Type B pancreatic cell (in vitro differentiated cells): ENCODE measurements around the gene ZCWPW1. TPM values are rescaled to one million over a fixed set of nuclear protein-coding genes. Genes with fewer than 3 reads are reported as not detected.

Experiments used
- DNase-seq: peaks from one replicate; pipeline ENCODE4 v3.0.0; 2021; ENCODE audit warnings: mixed read lengths; ENCODE audit not compliant: unreplicated experiment; ENCODE audit errors: extremely low spot score
- H3K27ac Mint-ChIP-seq: 2 replicates; pipeline ENCODE4 v1.8.0; 2021; ENCODE audit warnings: mild to moderate bottlenecking, mixed read lengths
- H3K27me3 Mint-ChIP-seq: 2 replicates; pipeline ENCODE4 v1.8.0; 2021; ENCODE audit warnings: mixed read lengths
- H3K36me3 Mint-ChIP-seq: 2 replicates; pipeline ENCODE4 v1.8.0; 2021; ENCODE audit warnings: mixed read lengths
- H3K4me1 Mint-ChIP-seq: one replicate; pipeline ENCODE4 v1.8.0; 2021; ENCODE audit warnings: mixed read lengths; ENCODE audit not compliant: unreplicated experiment
- H3K4me3 Mint-ChIP-seq: 2 replicates; pipeline ENCODE4 v1.8.0; 2021; ENCODE audit warnings: mild to moderate bottlenecking, mixed read lengths
- H3K9me3 Mint-ChIP-seq: 2 replicates; pipeline ENCODE4 v1.8.0; 2021; ENCODE audit warnings: mixed read lengths
- CTCF ChIP-seq: fragments of 200-600 bp; sonication (generic); conservative IDR thresholded peaks from 2 replicates; pipeline ENCODE4 v1.5.0; 2021; ENCODE audit warnings: antibody characterized with exemption, mild to moderate bottlenecking
- total RNA-seq: library from RNA; stranded (reverse); gene quantifications from 2 replicates; pipeline ENCODE4 v1.2.1, GENCODE V29; 2021; ENCODE audit warnings: low replicate concordance

Gene ZCWPW1
- total RNA-seq, 1 donor from 2014 or later, result 2.7 TPM

- no peak for TF ChIP-seq CTCF
- Mint-ChIP-seq H3K36me3 (no peaks in the 10 kb centered on the region), H3K4me1 (no peaks in the 10 kb centered on the region), H3K27me3 (no peaks in the 10 kb centered on the region), H3K27ac (no peak overlapping the region), H3K9me3 (no peaks in the 10 kb centered on the region), H3K4me3 (no peak overlapping the region)
- DNase-seq, result no peak
Observed at GRCh38 chr7:100467638-100468373, 39.3 kb upstream of the ZCWPW1 start.

- no peak for TF ChIP-seq CTCF
- H3K4me3 Mint-ChIP-seq, result no peak overlapping the region
- no peak overlapping the region for H3K27ac Mint-ChIP-seq
- H3K4me1 Mint-ChIP-seq, result no peaks in the 10 kb centered on the region
- H3K9me3 Mint-ChIP-seq, result no peaks in the 10 kb centered on the region
- H3K27me3 Mint-ChIP-seq, result no peaks in the 10 kb centered on the region
- DNase-seq, result peak; percentile 66
- peaks cover 2% of the 10 kb centered on the region for H3K36me3 Mint-ChIP-seq
Observed at GRCh38 chr7:100466653-100467605, 38.4 kb upstream of the ZCWPW1 start.

GRCh38 chr7:100465702-100466311, 37.3 kb upstream of the ZCWPW1 start:
- no peaks in the 10 kb centered on the region for H3K27me3 Mint-ChIP-seq
- no peak overlapping the region for H3K27ac Mint-ChIP-seq
- DNase-seq, result no peak

GRCh38 chr7:100465299-100465698, 36.8 kb upstream of the ZCWPW1 start:
- Mint-ChIP-seq H3K4me1 (no peaks in the 10 kb centered on the region), H3K27ac (no peak overlapping the region), H3K36me3 (peaks cover 4% of the 10 kb centered on the region), H3K4me3 (no peak overlapping the region), H3K27me3 (no peaks in the 10 kb centered on the region), H3K9me3 (no peaks in the 10 kb centered on the region)
- no peak for TF ChIP-seq CTCF
- no peak for DNase-seq

More at GRCh38 chr7:100465702-100466311, 37.3 kb upstream of the ZCWPW1 start:
- no peaks in the 10 kb centered on the region for H3K4me1 Mint-ChIP-seq
- peaks cover 4% of the 10 kb centered on the region for H3K36me3 Mint-ChIP-seq
- no peaks in the 10 kb centered on the region for H3K9me3 Mint-ChIP-seq
- H3K4me3 Mint-ChIP-seq, result no peak overlapping the region
- peak; percentile 71 for TF ChIP-seq CTCF

GRCh38 chr7:100464791-100465190, 36.3 kb upstream of the ZCWPW1 start:
- H3K27me3 Mint-ChIP-seq, result no peaks in the 10 kb centered on the region
- H3K4me1 Mint-ChIP-seq, result no peaks in the 10 kb centered on the region
- no peak overlapping the region for H3K27ac Mint-ChIP-seq
- H3K4me3 Mint-ChIP-seq, result no peak overlapping the region
- peaks cover 4% of the 10 kb centered on the region for H3K36me3 Mint-ChIP-seq
- TF ChIP-seq CTCF, result no peak
- no peaks in the 10 kb centered on the region for H3K9me3 Mint-ChIP-seq
- no peak for DNase-seq
